CD4-positive, alpha-beta T cell treated with Interleukin-2 at 100 ng/mL for 4 hours (primary cell): ENCODE measurements around the gene WDR27.
"Not testable (repeated sequence)": the region's sequence is repeated elsewhere in the genome, so short reads cannot be mapped to it uniquely, and the experiment has no call there.

Source experiments
- DNase-seq: peaks from one replicate; pipeline ENCODE4 v3.0.0-alpha.2; 2020; ENCODE audit warnings: low spot score

WDR27 gene

GRCh38 chr6:169660751-169661390 is 41.0 kb downstream of the WDR27 start:
- no peak for DNase-seq

- no peak for DNase-seq
These were observed 41.8 kb downstream of the WDR27 start for GRCh38 chr6:169659820-169660610.

- DNase-seq, result no peak
These were observed 44.6 kb downstream of the WDR27 start for GRCh38 chr6:169657284-169657610.

GRCh38 chr6:169656546-169657283 is 45.1 kb downstream of the WDR27 start:
- DNase-seq, result no peak

- DNase-seq, result no peak
These were observed 47.0 kb downstream of the WDR27 start for GRCh38 chr6:169654598-169655391.

GRCh38 chr6:169653691-169654090 is 48.1 kb downstream of the WDR27 start:
- DNase-seq, result no peak

GRCh38 chr6:169652896-169653295 is 48.9 kb downstream of the WDR27 start:
- DNase-seq, result no peak

- no peak for DNase-seq
These were observed 50.3 kb downstream of the WDR27 start for GRCh38 chr6:169651498-169651897.

GRCh38 chr6:169650959-169651292 is 50.9 kb downstream of the WDR27 start:
- DNase-seq, result no peak

- DNase-seq, result no peak
These were observed 51.4 kb downstream of the WDR27 start for GRCh38 chr6:169650241-169650958.

- no peak for DNase-seq
These were observed 53.2 kb downstream of the WDR27 start for GRCh38 chr6:169648617-169649016.

GRCh38 chr6:169648092-169648491 is 53.7 kb downstream of the WDR27 start:
- DNase-seq, result no peak

GRCh38 chr6:169647637-169648036 is 54.2 kb downstream of the WDR27 start:
- no peak for DNase-seq

- no peak for DNase-seq
These were observed 54.8 kb downstream of the WDR27 start for GRCh38 chr6:169646906-169647567.

GRCh38 chr6:169645459-169645858 is 56.4 kb downstream of the WDR27 start:
- not testable (repeated sequence) for DNase-seq

GRCh38 chr6:169643521-169643920 is 58.3 kb downstream of the WDR27 start:
- DNase-seq, result no peak

GRCh38 chr6:169642455-169642854 is 59.4 kb downstream of the WDR27 start:
- no peak for DNase-seq

GRCh38 chr6:169641461-169642085 is 60.3 kb downstream of the WDR27 start:
- no peak for DNase-seq

GRCh38 chr6:169640983-169641382 is 60.8 kb downstream of the WDR27 start:
- no peak for DNase-seq

GRCh38 chr6:169640351-169640852 is 61.4 kb downstream of the WDR27 start:
- DNase-seq, result no peak
